ENCODE results near the gene CPHXL2. TPM values are rescaled to one million over a fixed set of nuclear protein-coding genes. Genes with fewer than 3 reads are reported as not detected.

The CPHXL2 gene
- total RNA-seq, 1 donor from 2014 or later = not detected

DNA sequence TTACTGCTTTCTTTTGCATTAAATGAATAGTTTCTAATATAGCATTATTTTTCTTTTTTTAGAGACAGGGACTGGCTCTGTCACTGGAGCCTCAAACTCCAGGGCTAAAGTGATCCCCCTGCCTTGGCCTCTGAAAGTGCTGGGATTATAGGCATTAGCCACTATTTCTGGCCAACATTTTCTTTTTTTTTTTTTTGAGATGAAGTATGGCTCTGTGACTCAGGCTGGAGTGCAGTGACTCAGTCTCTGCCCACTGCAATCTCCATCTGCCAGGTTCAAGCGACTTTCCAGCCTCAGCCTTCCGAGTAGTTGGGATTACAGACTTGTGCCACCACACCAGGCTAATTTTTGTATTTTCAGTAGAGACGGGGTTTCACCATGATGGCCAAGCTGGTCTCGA lies 26.5 kb upstream of the CPHXL2 start:
- H3K27me3 Mint-ChIP-seq (ENCODE audit: low read depth) = no peaks in the 10 kb centered on the region
- TF ChIP-seq, protein P1, sequence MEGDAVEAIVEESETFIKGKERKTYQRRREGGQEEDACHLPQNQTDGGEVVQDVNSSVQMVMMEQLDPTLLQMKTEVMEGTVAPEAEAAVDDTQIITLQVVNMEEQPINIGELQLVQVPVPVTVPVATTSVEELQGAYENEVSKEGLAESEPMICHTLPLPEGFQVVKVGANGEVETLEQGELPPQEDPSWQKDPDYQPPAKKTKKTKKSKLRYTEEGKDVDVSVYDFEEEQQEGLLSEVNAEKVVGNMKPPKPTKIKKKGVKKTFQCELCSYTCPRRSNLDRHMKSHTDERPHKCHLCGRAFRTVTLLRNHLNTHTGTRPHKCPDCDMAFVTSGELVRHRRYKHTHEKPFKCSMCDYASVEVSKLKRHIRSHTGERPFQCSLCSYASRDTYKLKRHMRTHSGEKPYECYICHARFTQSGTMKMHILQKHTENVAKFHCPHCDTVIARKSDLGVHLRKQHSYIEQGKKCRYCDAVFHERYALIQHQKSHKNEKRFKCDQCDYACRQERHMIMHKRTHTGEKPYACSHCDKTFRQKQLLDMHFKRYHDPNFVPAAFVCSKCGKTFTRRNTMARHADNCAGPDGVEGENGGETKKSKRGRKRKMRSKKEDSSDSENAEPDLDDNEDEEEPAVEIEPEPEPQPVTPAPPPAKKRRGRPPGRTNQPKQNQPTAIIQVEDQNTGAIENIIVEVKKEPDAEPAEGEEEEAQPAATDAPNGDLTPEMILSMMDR (conservative IDR thresholded peaks at IDR 0.05) = no peak
- DNase-seq (ENCODE audit: low read depth, low spot score) = no peak
- H3K9me3 Mint-ChIP-seq = peaks cover 4% of the 10 kb centered on the region
- H3K36me3 Mint-ChIP-seq (ENCODE audit: low read depth) = no peaks in the 10 kb centered on the region
- H3K4me1 Mint-ChIP-seq = no peaks in the 10 kb centered on the region
- no peak overlapping the region for H3K4me3 Mint-ChIP-seq
- H3K27ac Mint-ChIP-seq (ENCODE audit: unreplicated experiment) = no peak overlapping the region

DNA sequence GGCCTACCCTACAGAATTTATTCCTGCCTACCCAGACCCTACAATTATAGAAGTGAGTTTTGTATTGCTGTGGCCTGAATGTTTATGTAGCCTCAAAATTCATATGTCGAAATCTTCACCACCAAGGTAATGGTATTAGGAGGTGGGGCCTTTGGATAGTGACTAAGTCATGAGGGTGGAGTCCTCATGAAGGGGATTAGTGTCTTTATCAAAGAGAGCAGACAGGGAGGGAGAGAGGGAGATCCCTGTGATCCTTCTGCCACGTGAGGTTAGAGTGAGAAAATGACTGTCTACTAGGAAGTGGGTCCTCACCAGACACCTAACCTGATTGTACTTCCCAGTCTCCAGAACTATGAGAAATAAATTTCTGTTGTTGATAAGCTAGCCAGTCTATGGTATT lies 25.4 kb upstream of the CPHXL2 start:
- Mint-ChIP-seq H3K4me3 (no peak overlapping the region), H3K4me1 (no peaks in the 10 kb centered on the region), H3K9me3 (peaks cover 2% of the 10 kb centered on the region), H3K27me3 (ENCODE audit: low read depth) (no peaks in the 10 kb centered on the region), H3K27ac (ENCODE audit: unreplicated experiment) (no peak overlapping the region), H3K36me3 (ENCODE audit: low read depth) (no peaks in the 10 kb centered on the region)
- DNase-seq (ENCODE audit: low read depth, low spot score) = no peak
- TF ChIP-seq, protein P1 (conservative IDR thresholded peaks at IDR 0.05) = no peak

DNA sequence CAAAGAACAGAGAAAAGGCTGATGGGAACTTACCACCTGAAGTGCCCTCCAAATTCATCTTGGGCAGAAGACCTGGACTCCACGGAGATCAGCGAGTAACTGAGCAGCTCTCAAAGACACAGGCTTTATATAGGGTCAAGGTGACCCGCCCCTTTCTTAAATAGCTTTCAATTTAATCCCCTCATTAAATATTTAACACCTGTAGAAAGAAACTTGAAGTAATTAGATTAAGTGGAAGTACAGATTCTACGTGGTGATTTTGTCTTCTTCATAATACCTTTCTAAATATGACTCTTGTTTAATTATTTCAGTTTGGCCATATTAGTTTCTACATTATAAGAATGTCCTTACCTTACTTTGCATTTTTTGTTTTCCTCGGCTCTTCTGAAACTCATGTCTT lies 24.6 kb upstream of the CPHXL2 start, which contains the start of gene DUXB:
TSS of gene DUXB (minus strand) at position 101 of the 400 bp plus-strand sequence. CDS start at position 58, 43 bp downstream.
- DNase-seq (ENCODE audit: low read depth, low spot score) = no peak
- H3K27me3 Mint-ChIP-seq (ENCODE audit: low read depth) = no peaks in the 10 kb centered on the region
- TF ChIP-seq, protein P1 (conservative IDR thresholded peaks at IDR 0.05) = no peak
- no peak within 1 kb of the TSS for H3K4me3 Mint-ChIP-seq
- H3K27ac Mint-ChIP-seq (ENCODE audit: unreplicated experiment) = no peak within 1 kb of the TSS
- no peaks in the 10 kb centered on the region for H3K4me1 Mint-ChIP-seq
- no peaks in the 10 kb centered on the region for H3K9me3 Mint-ChIP-seq
- no peaks in the 10 kb centered on the region for H3K36me3 Mint-ChIP-seq (ENCODE audit: low read depth)

DNA sequence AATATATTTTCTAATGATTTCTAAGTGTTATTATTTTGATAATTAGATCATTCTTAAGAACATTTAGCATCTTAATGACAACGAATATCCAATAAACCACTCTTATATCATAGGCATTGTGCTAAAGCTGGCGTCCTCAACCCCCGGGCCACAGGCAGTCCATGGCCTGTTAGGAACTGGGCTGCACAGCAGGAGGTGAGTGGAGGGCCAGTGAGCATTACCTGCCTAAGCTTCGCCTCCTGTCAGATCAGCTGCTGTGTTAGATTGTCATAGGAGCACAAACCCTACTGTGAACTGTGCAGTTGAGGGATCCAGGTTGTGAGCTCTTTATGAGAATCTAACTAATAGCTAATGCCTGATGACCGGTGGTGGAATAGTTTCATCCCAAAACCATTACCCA lies 20.8 kb upstream of the CPHXL2 start:
- no peak overlapping the region for H3K4me3 Mint-ChIP-seq
- no peaks in the 10 kb centered on the region for H3K4me1 Mint-ChIP-seq
- no peak overlapping the region for H3K27ac Mint-ChIP-seq (ENCODE audit: unreplicated experiment)
- no peak for DNase-seq (ENCODE audit: low read depth, low spot score)
- TF ChIP-seq, protein P1 (conservative IDR thresholded peaks at IDR 0.05) = no peak
- H3K27me3 Mint-ChIP-seq (ENCODE audit: low read depth) = no peaks in the 10 kb centered on the region
- no peaks in the 10 kb centered on the region for H3K9me3 Mint-ChIP-seq
- no peaks in the 10 kb centered on the region for H3K36me3 Mint-ChIP-seq (ENCODE audit: low read depth)

DNA sequence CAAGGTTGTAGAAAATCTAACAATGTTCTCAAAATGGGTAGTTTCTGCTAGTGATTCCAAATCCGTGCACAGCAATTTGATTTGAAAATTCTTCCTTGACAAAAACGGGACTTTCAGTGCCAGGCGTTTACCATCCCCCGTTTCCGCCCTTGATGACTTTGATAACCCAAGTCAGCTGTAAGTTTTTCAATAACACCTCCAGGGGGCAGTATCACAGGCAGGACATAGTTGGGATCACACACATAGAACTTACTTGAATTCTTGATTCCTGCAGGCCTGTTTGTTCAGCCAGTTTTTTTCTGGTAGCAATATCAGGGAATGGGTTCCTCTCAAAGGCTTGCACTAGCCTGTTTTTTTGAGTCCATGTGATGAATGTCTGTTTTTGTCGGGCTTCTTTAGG lies 18.9 kb upstream of the CPHXL2 start:
- H3K9me3 Mint-ChIP-seq = no peaks in the 10 kb centered on the region
- H3K27ac Mint-ChIP-seq (ENCODE audit: unreplicated experiment) = no peak overlapping the region
- no peak for DNase-seq (ENCODE audit: low read depth, low spot score)
- TF ChIP-seq, protein P1 (conservative IDR thresholded peaks at IDR 0.05) = peak; percentile 29
- no peaks in the 10 kb centered on the region for H3K36me3 Mint-ChIP-seq (ENCODE audit: low read depth)
- H3K27me3 Mint-ChIP-seq (ENCODE audit: low read depth) = no peaks in the 10 kb centered on the region
- H3K4me1 Mint-ChIP-seq = no peaks in the 10 kb centered on the region
- no peak overlapping the region for H3K4me3 Mint-ChIP-seq

DNA sequence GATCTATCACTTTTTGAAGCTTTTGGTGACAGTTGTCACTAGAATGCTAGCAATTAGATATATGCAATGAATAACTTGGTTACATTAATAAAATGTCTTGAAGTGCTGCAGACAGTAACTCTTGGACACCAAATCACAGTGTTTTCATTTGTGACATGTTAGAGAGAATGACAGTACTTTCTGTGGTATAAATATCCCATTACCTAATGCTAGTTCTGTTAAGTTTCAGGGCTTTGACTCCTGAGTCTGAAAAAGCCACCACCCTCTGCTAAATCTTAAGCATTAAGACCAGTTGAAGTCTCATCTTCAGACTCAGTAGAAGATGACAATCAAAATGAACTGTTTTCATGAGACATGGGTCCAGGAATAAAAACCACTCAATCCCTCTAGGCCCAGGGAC lies 10.6 kb upstream of the CPHXL2 start:
- DNase-seq (ENCODE audit: low read depth, low spot score) = no peak
- Mint-ChIP-seq H3K36me3 (ENCODE audit: low read depth) (peaks cover 28% of the 10 kb centered on the region), H3K4me3 (no peak overlapping the region), H3K9me3 (peaks cover 30% of the 10 kb centered on the region), H3K27ac (ENCODE audit: unreplicated experiment) (no peak overlapping the region), H3K4me1 (no peaks in the 10 kb centered on the region), H3K27me3 (ENCODE audit: low read depth) (no peaks in the 10 kb centered on the region)
- TF ChIP-seq, protein P1 (conservative IDR thresholded peaks at IDR 0.05) = no peak

All from neural crest cell (in vitro differentiated cells).